Stimulated activated naive CD8-positive, alpha-beta T cell treated with anti-CD3 and anti-CD28 coated beads, Interleukin-15, amount 100 ng/mL, for 72 hours (primary cell): ENCODE data around the gene SPATA13.

Experiments used
- ATAC-seq: fragments of 150-1000 bp; cut with Tn5 transposase; 2 replicates; pipeline ENCODE4 v1.10.0; 2021; ENCODE audit warnings: mild to moderate bottlenecking, moderate library complexity
- DNase-seq, 2 donors: peaks; one replicate each; pipeline ENCODE4 v3.0.0; 2021 to 2022
- H3K27ac Mint-ChIP-seq, 2 donors: one replicate each; pipeline ENCODE4 v1.8.0; 2022; ENCODE audit warnings: mild to moderate bottlenecking in 2 of 2, mixed read lengths in 2 of 2, moderate library complexity in 2 of 2
- H3K27me3 Mint-ChIP-seq: one replicate; pipeline ENCODE4 v1.8.0; 2022; ENCODE audit warnings: mixed read lengths
- H3K4me1 Mint-ChIP-seq: one replicate; pipeline ENCODE4 v1.8.0; 2022; ENCODE audit warnings: mild to moderate bottlenecking, mixed read lengths
- H3K4me3 Mint-ChIP-seq, 2 donors: one replicate each; pipeline ENCODE4 v1.8.0; 2022; ENCODE audit warnings: mild to moderate bottlenecking in 2 of 2, mixed read lengths in 2 of 2, moderate library complexity in 1 of 2
- H3K9me3 Mint-ChIP-seq, 2 donors: one replicate each; pipeline ENCODE4 v1.8.0; 2022; ENCODE audit warnings: mixed read lengths in 2 of 2

Gene SPATA13

GRCh38 chr13:24230428-24231072 lies 70.0 kb downstream of the SPATA13 start:
- Mint-ChIP-seq H3K27ac (peak overlapping the region in 1 of 2 donors; percentile 6), H3K4me3 (no peak overlapping the region), H3K9me3 (no peaks in the 10 kb centered on the region), H3K27me3 (no peaks in the 10 kb centered on the region), H3K4me1 (peaks cover 66% of the 10 kb centered on the region)
- peak; percentile 34 for ATAC-seq
- no peak for DNase-seq

GRCh38 chr13:24231377-24231776 lies 70.9 kb downstream of the SPATA13 start:
- no peak overlapping the region for H3K4me3 Mint-ChIP-seq
- no peak for DNase-seq
- H3K4me1 Mint-ChIP-seq: peaks cover 63% of the 10 kb centered on the region
- ATAC-seq: no peak
- no peak overlapping the region for H3K27ac Mint-ChIP-seq
- H3K27me3 Mint-ChIP-seq: no peaks in the 10 kb centered on the region
- H3K9me3 Mint-ChIP-seq: no peaks in the 10 kb centered on the region

- Mint-ChIP-seq H3K27me3 (no peaks in the 10 kb centered on the region), H3K4me1 (peaks cover 63% of the 10 kb centered on the region), H3K27ac (no peak overlapping the region), H3K9me3 (no peaks in the 10 kb centered on the region), H3K4me3 (no peak overlapping the region)
- no peak for ATAC-seq
- no peak for DNase-seq
Measured at GRCh38 chr13:24232037-24232436, 71.5 kb downstream of the SPATA13 start.

- no peak for DNase-seq
- Mint-ChIP-seq H3K9me3 (no peaks in the 10 kb centered on the region), H3K27me3 (no peaks in the 10 kb centered on the region), H3K4me1 (peaks cover 63% of the 10 kb centered on the region), H3K4me3 (no peak overlapping the region), H3K27ac (no peak overlapping the region)
- ATAC-seq: no peak
Measured at GRCh38 chr13:24232474-24232873, 72.0 kb downstream of the SPATA13 start.

GRCh38 chr13:24233351-24233901 lies 72.9 kb downstream of the SPATA13 start:
- ATAC-seq (peak; percentile 65), DNase-seq (no peak)
- Mint-ChIP-seq H3K27me3 (no peaks in the 10 kb centered on the region), H3K27ac (peak overlapping the region; percentile 91), H3K9me3 (no peaks in the 10 kb centered on the region), H3K4me3 (peak overlapping the region; percentile 68), H3K4me1 (peaks cover 63% of the 10 kb centered on the region)

- DNase-seq (no peak), ATAC-seq (peak; percentile 46)
- peak overlapping the region; percentile 2 to 68 for H3K4me3 Mint-ChIP-seq
- H3K4me1 Mint-ChIP-seq: peaks cover 58% of the 10 kb centered on the region
- no peaks in the 10 kb centered on the region for H3K9me3 Mint-ChIP-seq
- peak overlapping the region; percentile 91 for H3K27ac Mint-ChIP-seq
- no peaks in the 10 kb centered on the region for H3K27me3 Mint-ChIP-seq
Measured at GRCh38 chr13:24234200-24234915, 73.8 kb downstream of the SPATA13 start.

GRCh38 chr13:24237356-24237755 lies 76.8 kb downstream of the SPATA13 start:
- ATAC-seq (no peak), DNase-seq (no peak)
- Mint-ChIP-seq H3K27ac (no peak overlapping the region), H3K4me3 (no peak overlapping the region), H3K4me1 (peaks cover 31% of the 10 kb centered on the region), H3K9me3 (no peaks in the 10 kb centered on the region), H3K27me3 (no peaks in the 10 kb centered on the region)

GRCh38 chr13:24241336-24241735 lies 80.8 kb downstream of the SPATA13 start:
- no peak for ATAC-seq
- no peak overlapping the region for H3K27ac Mint-ChIP-seq
- no peaks in the 10 kb centered on the region for H3K9me3 Mint-ChIP-seq
- DNase-seq: no peak
- H3K4me1 Mint-ChIP-seq: peaks cover 12% of the 10 kb centered on the region
- no peak overlapping the region for H3K4me3 Mint-ChIP-seq
- H3K27me3 Mint-ChIP-seq: no peaks in the 10 kb centered on the region

- H3K4me1 Mint-ChIP-seq: peaks cover 20% of the 10 kb centered on the region
- no peaks in the 10 kb centered on the region for H3K27me3 Mint-ChIP-seq
- H3K4me3 Mint-ChIP-seq: no peak overlapping the region
- no peak for DNase-seq
- peak overlapping the region in 1 of 2 donors; percentile 51 for H3K27ac Mint-ChIP-seq
- ATAC-seq: no peak
- H3K9me3 Mint-ChIP-seq: no peaks in the 10 kb centered on the region
Measured at GRCh38 chr13:24242100-24242499, 81.6 kb downstream of the SPATA13 start.

- no peaks in the 10 kb centered on the region for H3K27me3 Mint-ChIP-seq
- H3K4me1 Mint-ChIP-seq: peaks cover 20% of the 10 kb centered on the region
- DNase-seq (no peak), ATAC-seq (no peak)
- H3K9me3 Mint-ChIP-seq: no peaks in the 10 kb centered on the region
- no peak overlapping the region for H3K4me3 Mint-ChIP-seq
- no peak overlapping the region for H3K27ac Mint-ChIP-seq
Measured at GRCh38 chr13:24243302-24243701, 82.8 kb downstream of the SPATA13 start.

GRCh38 chr13:24244802-24245201 lies 84.3 kb downstream of the SPATA13 start:
- DNase-seq: no peak
- Mint-ChIP-seq H3K4me1 (peaks cover 34% of the 10 kb centered on the region), H3K27ac (no peak overlapping the region), H3K9me3 (no peaks in the 10 kb centered on the region), H3K4me3 (no peak overlapping the region), H3K27me3 (no peaks in the 10 kb centered on the region)
- no peak for ATAC-seq

- Mint-ChIP-seq H3K4me1 (peaks cover 50% of the 10 kb centered on the region), H3K27ac (peak overlapping the region in 1 of 2 donors; percentile 68), H3K4me3 (no peak overlapping the region), H3K9me3 (no peaks in the 10 kb centered on the region), H3K27me3 (no peaks in the 10 kb centered on the region)
- DNase-seq (no peak), ATAC-seq (no peak)
Measured at GRCh38 chr13:24247016-24247415, 86.5 kb downstream of the SPATA13 start.

GRCh38 chr13:24249624-24250023 lies 89.1 kb downstream of the SPATA13 start:
- DNase-seq (no peak), ATAC-seq (no peak)
- Mint-ChIP-seq H3K27me3 (no peaks in the 10 kb centered on the region), H3K27ac (peak overlapping the region; percentile 38 to 64), H3K4me1 (peaks cover 70% of the 10 kb centered on the region), H3K9me3 (no peaks in the 10 kb centered on the region), H3K4me3 (peak overlapping the region; percentile 43 to 92)

GRCh38 chr13:24250376-24251057 lies 90.0 kb downstream of the SPATA13 start:
- Mint-ChIP-seq H3K4me1 (peaks cover 79% of the 10 kb centered on the region), H3K27me3 (no peaks in the 10 kb centered on the region), H3K27ac (peak overlapping the region; percentile 98 to 99), H3K9me3 (no peaks in the 10 kb centered on the region), H3K4me3 (peak overlapping the region; percentile 86 to 92)
- ATAC-seq (no peak), DNase-seq (no peak)

GRCh38 chr13:24251525-24251924 lies 91.0 kb downstream of the SPATA13 start:
- no peaks in the 10 kb centered on the region for H3K27me3 Mint-ChIP-seq
- H3K4me1 Mint-ChIP-seq: peaks cover 80% of the 10 kb centered on the region
- peak overlapping the region; percentile 86 to 92 for H3K4me3 Mint-ChIP-seq
- DNase-seq (peak; percentile 80 to 90), ATAC-seq (peak; percentile 87)
- peak overlapping the region; percentile 98 to 99 for H3K27ac Mint-ChIP-seq
- H3K9me3 Mint-ChIP-seq: no peaks in the 10 kb centered on the region

GRCh38 chr13:24252136-24252535 lies 91.6 kb downstream of the SPATA13 start:
- no peaks in the 10 kb centered on the region for H3K9me3 Mint-ChIP-seq
- H3K27me3 Mint-ChIP-seq: no peaks in the 10 kb centered on the region
- DNase-seq (peak in 1 of 2 donors; percentile 43), ATAC-seq (peak; percentile 48)
- peaks cover 80% of the 10 kb centered on the region for H3K4me1 Mint-ChIP-seq
- H3K4me3 Mint-ChIP-seq: peak overlapping the region; percentile 86 to 92
- H3K27ac Mint-ChIP-seq: peak overlapping the region; percentile 98 to 99
